Activated T-cell treated with anti-CD3 and anti-CD28 coated beads, Interleukin-2, amount 50 U/mL, for 72 hours (primary cell): ENCODE results near the gene PSMC4. TPM values are rescaled to one million over a fixed set of nuclear protein-coding genes. Genes with fewer than 3 reads are reported as not detected.
"Not testable (repeated sequence)": the region's sequence is repeated elsewhere in the genome, so short reads cannot be mapped to it uniquely, and the experiment has no call there.

ENCODE experiments used
- ATAC-seq, 2 donors: fragments of 150-1000 bp; cut with Tn5 transposase; replicated peaks in 1 of 2; 2 replicates each; pipeline ENCODE4 v1.10.0; 2021; ENCODE audit warnings: moderate library complexity in 2 of 2, mild to moderate bottlenecking in 1 of 2
- DNase-seq, 2 donors: peaks; one replicate each; pipeline ENCODE4 v3.0.0; 2021 to 2022; ENCODE audit warnings: mixed read lengths in 1 of 2
- H3K27ac Mint-ChIP-seq: one replicate; pipeline ENCODE4 v1.8.0; 2022; ENCODE audit warnings: mild to moderate bottlenecking, moderate library complexity, mixed read lengths
- H3K27me3 Mint-ChIP-seq: one replicate; pipeline ENCODE4 v1.8.0; 2022; ENCODE audit warnings: low read depth, mixed read lengths
- H3K36me3 Mint-ChIP-seq, 2 donors: one replicate each; pipeline ENCODE4 v1.8.0; 2022; ENCODE audit warnings: mixed read lengths in 2 of 2, mild to moderate bottlenecking in 1 of 2; ENCODE audit not compliant: insufficient read depth in 2 of 2
- H3K4me1 Mint-ChIP-seq: one replicate; pipeline ENCODE4 v1.8.0; 2022; ENCODE audit warnings: low read depth, mixed read lengths
- H3K4me3 Mint-ChIP-seq, 2 donors: one replicate each; pipeline ENCODE4 v1.8.0; 2022; ENCODE audit warnings: mild to moderate bottlenecking in 2 of 2, mixed read lengths in 2 of 2, moderate library complexity in 2 of 2
- H3K9me3 Mint-ChIP-seq, 2 donors: one replicate each; pipeline ENCODE4 v1.8.0; 2022; ENCODE audit warnings: mixed read lengths in 2 of 2
- total RNA-seq, 2 donors: library from RNA; stranded (reverse); gene quantifications; one replicate each; pipeline ENCODE4 v1.2.3, GENCODE V29; 2022

PSMC4 gene
- total RNA-seq, 2 donors from 2014 or later = 101 to 114 TPM

DNA sequence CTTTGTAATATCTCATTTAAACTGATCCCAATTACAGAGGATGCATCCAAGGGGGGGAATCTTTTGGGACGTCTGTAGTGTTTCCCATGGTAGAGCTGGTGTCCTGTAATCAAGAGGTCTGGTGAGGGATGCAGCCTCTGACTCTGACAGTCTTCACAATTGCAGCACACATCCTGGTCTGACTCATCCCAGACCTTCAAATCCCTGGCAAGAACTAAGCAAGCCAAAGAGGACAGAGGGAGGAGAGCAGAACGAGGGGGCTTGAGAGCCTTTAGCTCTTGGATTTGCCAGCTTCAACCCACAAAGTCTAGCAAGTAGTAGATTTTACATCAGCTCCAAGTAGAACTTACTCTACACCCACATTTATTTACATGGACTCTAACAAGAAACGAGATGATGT is 19.3 kb upstream of the PSMC4 start:
- H3K4me3 Mint-ChIP-seq = peak overlapping the region; percentile 70 to 73
- no peak for DNase-seq

GRCh38 chr19:39953915-39954314 is 17.1 kb upstream of the PSMC4 start:
- H3K4me1 Mint-ChIP-seq = peaks cover 62% of the 10 kb centered on the region
- DNase-seq (no peak), ATAC-seq (peak; percentile 19 to 27)
- peak overlapping the region; percentile 43 for H3K27ac Mint-ChIP-seq
- H3K4me3 Mint-ChIP-seq = peak overlapping the region; percentile 47 to 73
- H3K36me3 Mint-ChIP-seq = peaks cover 6 to 9% of the 10 kb centered on the region in 2 donors
- H3K27me3 Mint-ChIP-seq = no peaks in the 10 kb centered on the region
- peaks cover 1 to 2% of the 10 kb centered on the region in 2 donors for H3K9me3 Mint-ChIP-seq

More for the DNA sequence above, 19.3 kb upstream of the PSMC4 start:
- Mint-ChIP-seq H3K27ac (peak overlapping the region; percentile 90), H3K27me3 (no peaks in the 10 kb centered on the region), H3K4me1 (peaks cover 78% of the 10 kb centered on the region), H3K9me3 (peaks cover 2 to 6% of the 10 kb centered on the region in 2 donors), H3K36me3 (peaks cover 6 to 9% of the 10 kb centered on the region in 2 donors)
- peak; percentile 49 to 67 for ATAC-seq

GRCh38 chr19:39957886-39958285 is 13.1 kb upstream of the PSMC4 start:
- not testable (repeated sequence) for ATAC-seq, H3K36me3 Mint-ChIP-seq, H3K27me3 Mint-ChIP-seq, H3K9me3 Mint-ChIP-seq, H3K4me3 Mint-ChIP-seq, DNase-seq
- H3K27ac Mint-ChIP-seq = peak overlapping the region; percentile 56
- H3K4me1 Mint-ChIP-seq = peaks cover 39% of the 10 kb centered on the region

- not testable (repeated sequence) for H3K27me3 Mint-ChIP-seq, H3K36me3 Mint-ChIP-seq, H3K9me3 Mint-ChIP-seq, DNase-seq
- peak overlapping the region; percentile 49 to 76 for H3K4me3 Mint-ChIP-seq
- peaks cover 36% of the 10 kb centered on the region for H3K4me1 Mint-ChIP-seq
- peak overlapping the region; percentile 84 for H3K27ac Mint-ChIP-seq
- peak; percentile 36 to 55 for ATAC-seq
These were observed 12.0 kb upstream of the PSMC4 start for GRCh38 chr19:39958942-39959341.

DNA sequence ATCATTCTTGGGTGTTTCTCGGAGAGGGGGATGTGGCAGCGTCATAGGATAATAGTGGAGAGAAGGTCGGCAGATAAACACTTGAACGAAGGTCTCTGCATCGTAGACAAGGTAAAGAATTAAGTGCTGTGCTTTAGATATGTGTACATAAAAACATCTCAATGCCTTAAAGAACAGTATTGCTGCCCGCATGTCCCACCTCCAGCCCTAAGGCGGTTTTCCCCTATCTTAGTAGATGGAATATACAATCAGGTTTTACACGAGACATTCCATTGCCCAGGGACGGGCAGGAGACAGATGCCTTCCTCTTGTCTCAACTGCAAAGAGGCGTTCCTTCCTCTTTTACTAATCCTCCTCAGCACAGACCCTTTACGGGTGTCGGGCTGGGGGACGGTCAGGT is 11.6 kb upstream of the PSMC4 start:
- Mint-ChIP-seq H3K27ac (peak overlapping the region; percentile 84), H3K4me1 (peaks cover 35% of the 10 kb centered on the region), H3K4me3 (peak overlapping the region; percentile 49 to 76)
- not testable (repeated sequence) for H3K36me3 Mint-ChIP-seq, H3K27me3 Mint-ChIP-seq, ATAC-seq, H3K9me3 Mint-ChIP-seq, DNase-seq

DNA sequence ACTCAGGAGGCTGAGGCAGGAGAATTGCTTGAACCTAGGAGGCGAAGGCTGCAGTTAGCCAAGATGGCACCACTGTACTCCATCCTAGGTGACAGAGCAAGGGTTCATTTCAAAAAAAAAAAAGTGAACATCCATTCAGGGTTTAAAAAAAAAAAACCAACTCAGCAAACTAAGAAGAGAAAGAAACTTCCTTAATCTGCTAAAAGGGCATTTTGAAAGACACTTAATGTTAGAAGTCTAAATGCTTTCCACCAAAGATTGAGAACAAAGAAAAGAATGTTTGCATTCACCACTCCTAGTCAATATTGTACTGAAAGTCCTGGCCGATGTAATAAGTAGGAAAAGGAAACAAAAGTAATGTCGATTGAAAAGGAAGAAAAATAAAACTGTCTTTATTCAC is 7.1 kb upstream of the PSMC4 start:
- peaks cover 37% of the 10 kb centered on the region for H3K4me1 Mint-ChIP-seq
- no peak overlapping the region for H3K27ac Mint-ChIP-seq
- H3K36me3 Mint-ChIP-seq = no peaks in the 10 kb centered on the region
- H3K4me3 Mint-ChIP-seq = no peak overlapping the region
- no peaks in the 10 kb centered on the region for H3K27me3 Mint-ChIP-seq
- ATAC-seq (no peak), DNase-seq (no peak)
- no peaks in the 10 kb centered on the region for H3K9me3 Mint-ChIP-seq

- H3K27ac Mint-ChIP-seq = no peak overlapping the region
- H3K4me3 Mint-ChIP-seq = no peak overlapping the region
- no peaks in the 10 kb centered on the region for H3K27me3 Mint-ChIP-seq
- no peaks in the 10 kb centered on the region for H3K9me3 Mint-ChIP-seq
- DNase-seq (no peak), ATAC-seq (no peak)
- H3K36me3 Mint-ChIP-seq = peaks cover 3 to 4% of the 10 kb centered on the region in 2 donors
- H3K4me1 Mint-ChIP-seq = peaks cover 46% of the 10 kb centered on the region
These were observed 4.3 kb upstream of the PSMC4 start for GRCh38 chr19:39966617-39967016.

DNA sequence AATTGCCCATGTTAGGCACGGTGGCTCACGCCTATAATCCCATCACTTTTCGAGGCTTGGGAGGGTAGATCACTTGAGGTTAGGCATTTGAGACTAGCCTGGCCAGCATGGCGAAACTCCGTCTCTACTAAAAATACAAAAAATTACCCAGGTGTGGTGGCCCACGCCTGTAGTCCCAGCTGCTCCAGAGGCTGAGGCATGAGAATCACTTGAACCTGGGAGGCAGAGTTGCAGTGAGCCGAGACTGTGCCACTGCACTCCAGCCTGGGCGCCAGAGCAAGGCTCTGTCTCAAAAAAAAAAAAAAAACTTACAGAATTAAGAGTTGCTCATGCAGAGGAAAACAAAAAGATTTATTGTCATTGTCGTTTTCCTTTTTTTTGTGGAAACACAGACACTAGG is 3.4 kb upstream of the PSMC4 start:
- H3K4me3 Mint-ChIP-seq = no peak overlapping the region
- no peaks in the 10 kb centered on the region for H3K9me3 Mint-ChIP-seq
- no peak for DNase-seq
- no peaks in the 10 kb centered on the region for H3K27me3 Mint-ChIP-seq
- H3K27ac Mint-ChIP-seq = peak overlapping the region; percentile 100
- peaks cover 55% of the 10 kb centered on the region for H3K4me1 Mint-ChIP-seq
- ATAC-seq = no peak
- H3K36me3 Mint-ChIP-seq = peaks cover 3 to 5% of the 10 kb centered on the region in 2 donors

- peaks cover 8 to 11% of the 10 kb centered on the region in 2 donors for H3K36me3 Mint-ChIP-seq
- no peaks in the 10 kb centered on the region for H3K9me3 Mint-ChIP-seq
- peak overlapping the region; percentile 90 to 96 for H3K4me3 Mint-ChIP-seq
- no peaks in the 10 kb centered on the region for H3K27me3 Mint-ChIP-seq
- H3K4me1 Mint-ChIP-seq = peaks cover 60% of the 10 kb centered on the region
- DNase-seq = no peak
- H3K27ac Mint-ChIP-seq = peak overlapping the region; percentile 100
- no peak for ATAC-seq
These were observed 2.2 kb upstream of the PSMC4 start for GRCh38 chr19:39968789-39969188.

DNA sequence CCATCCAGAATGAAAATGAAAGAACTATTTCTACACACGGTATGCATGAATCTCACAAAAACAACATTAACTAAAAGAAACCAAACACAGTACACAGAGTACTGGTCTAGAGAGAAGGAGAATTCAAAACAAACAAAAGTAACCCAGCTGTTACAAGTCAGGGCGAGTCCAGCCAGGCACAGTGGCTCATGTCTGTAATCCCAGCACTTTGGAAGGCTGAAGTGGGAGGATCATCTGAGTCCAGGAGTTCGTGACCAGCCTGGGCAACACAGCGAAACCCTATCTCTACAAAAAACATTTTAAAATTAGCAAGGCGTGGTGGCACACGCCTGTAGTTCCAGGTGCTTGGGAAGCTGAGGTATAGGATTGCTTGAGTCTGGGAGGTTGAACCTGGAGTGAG is 1.7 kb upstream of the PSMC4 start:
- no peak for DNase-seq
- no peak for ATAC-seq
- peaks cover 10 to 13% of the 10 kb centered on the region in 2 donors for H3K36me3 Mint-ChIP-seq
- H3K27ac Mint-ChIP-seq = peak overlapping the region; percentile 100
- peaks cover 59% of the 10 kb centered on the region for H3K4me1 Mint-ChIP-seq
- H3K9me3 Mint-ChIP-seq = no peaks in the 10 kb centered on the region
- H3K27me3 Mint-ChIP-seq = no peaks in the 10 kb centered on the region
- H3K4me3 Mint-ChIP-seq = peak overlapping the region; percentile 90 to 96

DNA sequence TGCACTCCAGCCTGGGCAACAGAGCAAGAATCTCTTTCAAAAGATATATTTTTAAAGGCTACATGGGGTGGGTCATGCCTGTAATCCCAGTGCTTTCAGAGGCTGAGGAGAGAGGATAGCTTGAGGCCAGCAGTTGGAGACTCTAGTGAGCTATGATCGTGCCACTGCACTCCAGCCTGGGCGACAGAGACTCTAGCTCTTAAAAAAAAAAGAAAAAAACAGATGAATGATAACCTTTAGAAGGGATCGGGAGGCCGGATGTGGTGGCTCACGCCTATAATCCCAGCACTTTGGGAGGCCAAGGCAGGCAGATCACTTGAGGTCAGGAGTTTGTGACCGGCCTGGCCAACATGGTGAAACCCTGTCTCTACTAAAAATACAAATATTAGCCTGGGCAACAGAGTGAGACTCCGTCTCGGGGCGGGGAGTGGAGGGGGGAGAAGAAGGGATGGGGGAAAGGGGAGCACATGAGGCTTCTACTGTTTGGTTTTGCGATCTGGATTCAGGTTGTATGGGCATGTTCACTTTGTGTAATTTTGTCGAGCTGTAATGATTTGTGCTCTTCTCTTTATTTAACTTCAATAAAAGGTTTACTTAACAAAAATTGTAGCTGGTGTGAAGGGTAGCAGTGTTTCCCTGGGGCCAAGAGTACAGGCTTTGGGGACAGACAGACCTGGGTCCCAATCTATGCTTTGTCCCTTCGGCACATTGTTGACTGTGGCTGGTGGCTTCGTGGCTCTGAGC is 1.1 kb upstream of the PSMC4 start:
- DNase-seq = peak in 1 of 2 donors; percentile 18
- peaks cover 10 to 18% of the 10 kb centered on the region in 2 donors for H3K36me3 Mint-ChIP-seq
- ATAC-seq = no peak

DNA sequence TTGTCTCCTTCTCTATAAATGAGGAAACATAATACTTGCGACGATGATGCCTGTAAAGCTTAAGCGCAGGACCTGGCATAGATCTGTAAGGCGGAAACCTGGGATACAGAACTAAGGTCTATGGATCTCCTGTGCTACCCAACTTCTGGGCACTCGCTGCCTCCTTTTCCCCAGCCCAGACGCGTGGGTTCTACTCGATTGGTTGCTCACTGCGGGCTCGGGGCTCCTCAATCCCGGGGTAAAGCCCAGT is 615 bp upstream of the PSMC4 start:
- peak overlapping the region; percentile 90 to 96 for H3K4me3 Mint-ChIP-seq
- peaks cover 10 to 21% of the 10 kb centered on the region in 2 donors for H3K36me3 Mint-ChIP-seq
- H3K27me3 Mint-ChIP-seq = no peaks in the 10 kb centered on the region
- peak; percentile 40 to 41 for ATAC-seq
- no peaks in the 10 kb centered on the region for H3K9me3 Mint-ChIP-seq
- DNase-seq = no peak
- H3K4me1 Mint-ChIP-seq = peaks cover 58% of the 10 kb centered on the region
- peak overlapping the region; percentile 100 for H3K27ac Mint-ChIP-seq

More for the DNA sequence above, 1.1 kb upstream of the PSMC4 start:
- no peaks in the 10 kb centered on the region for H3K9me3 Mint-ChIP-seq
- no peaks in the 10 kb centered on the region for H3K27me3 Mint-ChIP-seq
- H3K4me3 Mint-ChIP-seq = peak overlapping the region; percentile 90 to 96
- peak overlapping the region; percentile 100 for H3K27ac Mint-ChIP-seq
- H3K4me1 Mint-ChIP-seq = peaks cover 58% of the 10 kb centered on the region

DNA sequence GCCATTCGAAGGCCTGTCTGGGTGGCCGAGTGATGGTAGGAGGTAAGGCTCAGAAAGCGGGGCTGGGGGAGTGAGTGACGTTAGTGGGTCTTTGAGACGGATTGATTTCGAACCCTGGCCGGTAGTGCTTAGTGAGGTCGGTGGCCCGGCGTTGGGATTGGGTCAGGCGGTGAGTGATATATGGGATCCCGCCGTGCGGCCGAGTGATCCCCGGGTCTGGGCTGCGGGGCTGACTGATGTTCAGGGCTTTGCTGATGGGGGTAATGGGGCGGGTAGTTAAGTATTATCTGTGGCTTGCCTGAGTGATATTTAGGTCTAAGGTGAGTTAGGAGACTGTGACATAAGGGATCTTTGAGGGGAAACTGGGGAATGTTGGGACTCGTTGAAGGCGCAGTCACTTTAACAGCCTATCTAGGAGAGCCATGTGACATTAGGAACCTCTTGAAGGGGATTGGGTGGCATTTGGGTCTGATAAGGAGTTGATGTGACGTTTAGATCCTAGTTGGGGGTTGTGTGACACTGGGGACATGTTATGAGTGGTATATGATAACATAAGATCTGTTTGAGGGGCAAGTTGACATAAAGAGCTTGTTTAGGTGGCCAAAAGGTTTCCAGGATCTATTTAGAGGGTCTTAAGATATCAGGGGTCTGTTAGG is 543 bp downstream of the PSMC4 start:
- peak overlapping the region; percentile 90 to 96 for H3K4me3 Mint-ChIP-seq
- peak overlapping the region; percentile 100 for H3K27ac Mint-ChIP-seq

More for the DNA sequence above, 543 bp downstream of the PSMC4 start:
- DNase-seq (peak; percentile 22 to 25), ATAC-seq (no peak)
- Mint-ChIP-seq H3K9me3 (no peaks in the 10 kb centered on the region), H3K4me1 (peaks cover 58% of the 10 kb centered on the region), H3K36me3 (peaks cover 15 to 27% of the 10 kb centered on the region in 2 donors), H3K27me3 (no peaks in the 10 kb centered on the region)
